ENCODE data around the gene ICOS.
"Not testable (repeated sequence)": the region's sequence is repeated elsewhere in the genome, so short reads cannot be mapped to it uniquely, and the experiment has no call there.

The ICOS gene

DNA sequence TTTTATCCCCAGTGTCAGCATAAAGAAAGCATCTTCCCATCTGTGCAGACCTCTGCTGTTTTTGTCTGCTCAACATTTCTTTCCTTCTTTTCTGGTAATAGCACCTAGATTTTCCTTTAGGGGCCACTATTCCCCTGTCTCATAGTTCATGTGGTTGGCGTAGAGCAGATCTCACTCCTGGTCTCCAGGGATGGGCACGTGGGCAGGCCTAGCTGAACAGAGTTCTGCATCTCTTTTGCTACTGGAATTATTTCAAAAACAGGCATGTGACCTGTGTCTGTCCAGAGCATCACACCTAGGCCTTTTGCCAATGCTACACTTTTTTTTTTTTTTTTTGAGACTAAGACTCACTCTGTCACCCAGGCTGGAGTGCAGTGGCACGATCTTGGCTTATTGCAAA, 17.7 kb upstream of the ICOS start:
- DNase-seq = no peak

DNA sequence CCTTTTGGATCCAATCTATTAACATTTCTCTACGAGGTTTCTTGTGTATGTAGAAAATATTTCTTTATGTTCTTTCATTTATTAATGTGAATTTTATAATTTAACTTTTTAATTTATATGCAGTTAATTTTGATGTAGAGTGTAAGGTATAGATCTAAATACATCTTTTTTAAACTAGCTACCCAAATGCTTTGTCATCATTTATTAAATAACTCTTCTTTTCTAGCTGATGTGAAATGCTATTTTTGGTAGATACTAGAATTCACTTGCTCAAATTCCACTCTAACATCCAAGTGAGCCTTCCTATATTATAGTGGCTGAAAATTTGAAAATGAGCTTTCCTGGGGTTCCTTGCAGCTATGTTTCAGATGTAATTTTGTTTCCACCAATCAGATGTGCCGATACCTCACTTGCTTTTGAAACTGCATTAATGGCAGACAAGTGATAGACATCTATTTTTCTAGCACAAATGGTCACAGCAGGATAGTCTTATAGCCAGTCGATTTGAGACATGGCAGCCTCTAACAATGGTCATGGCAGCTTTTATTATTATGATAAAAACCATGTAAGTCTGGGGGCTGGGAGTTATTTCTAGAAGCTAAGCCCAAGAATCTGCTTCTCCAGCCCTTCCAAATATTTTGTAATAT, 10.9 kb upstream of the ICOS start:
- DNase-seq = no peak

DNA sequence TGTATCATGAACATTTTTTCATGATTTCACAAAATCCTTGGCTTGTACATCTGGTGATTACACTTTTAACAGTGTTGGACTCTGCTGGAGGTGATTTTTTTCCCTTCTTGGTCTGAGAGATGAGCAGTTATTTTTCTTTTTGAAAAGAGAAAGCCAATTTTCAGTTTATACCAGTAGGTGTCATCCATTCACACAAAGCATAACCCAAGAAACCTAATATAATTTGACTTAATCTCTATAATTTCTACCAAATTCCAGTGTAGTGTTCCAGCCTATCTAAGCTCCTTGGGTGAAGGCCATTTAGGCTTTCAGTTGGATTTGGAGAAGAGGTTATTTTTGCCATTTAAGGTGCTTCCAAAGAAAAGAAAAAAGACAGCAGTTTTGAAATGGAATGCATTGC, 7.7 kb upstream of the ICOS start:
- no peak for DNase-seq

DNA sequence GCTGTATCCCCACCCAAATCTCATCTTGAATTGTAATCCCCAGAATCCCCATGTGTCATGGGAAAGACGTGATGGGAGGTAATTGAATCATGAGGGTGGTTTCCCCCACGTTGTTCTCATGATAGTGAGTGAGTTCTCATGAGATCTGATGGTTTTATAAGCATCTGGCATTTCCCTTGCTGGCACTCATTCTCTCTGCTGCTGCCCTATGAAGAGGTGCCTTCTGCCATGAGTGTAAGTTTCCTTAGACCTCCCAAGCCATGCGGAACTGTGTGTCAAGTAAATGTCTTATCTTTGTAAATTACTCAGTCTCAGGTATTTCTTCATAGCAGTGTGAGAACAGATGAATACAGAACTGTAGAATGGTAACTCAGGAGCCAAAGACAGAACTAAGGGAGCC, 5.3 kb upstream of the ICOS start:
- DNase-seq = not testable (repeated sequence)

DNA sequence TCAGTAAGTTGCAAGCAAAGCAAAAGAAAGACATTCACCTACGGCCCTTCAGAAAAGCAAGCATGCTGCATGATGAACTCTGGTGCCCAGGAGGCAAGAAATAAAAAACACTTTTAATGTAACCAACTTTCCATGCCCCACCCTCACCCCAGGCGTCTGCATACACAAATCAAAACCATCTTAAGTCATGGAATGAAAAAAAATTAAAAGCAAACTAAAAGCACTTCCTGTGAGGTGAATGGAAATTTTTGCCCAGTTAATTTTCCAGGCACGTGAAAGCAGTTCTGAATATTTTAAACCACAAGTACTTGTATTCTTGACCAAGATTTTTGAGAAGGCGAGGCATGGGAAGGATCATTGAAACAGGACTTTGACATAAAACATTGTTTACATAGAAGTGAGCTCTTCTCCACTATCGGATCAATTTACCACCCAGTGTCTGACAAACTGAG, 2.5 kb upstream of the ICOS start:
- no peak for DNase-seq

DNA sequence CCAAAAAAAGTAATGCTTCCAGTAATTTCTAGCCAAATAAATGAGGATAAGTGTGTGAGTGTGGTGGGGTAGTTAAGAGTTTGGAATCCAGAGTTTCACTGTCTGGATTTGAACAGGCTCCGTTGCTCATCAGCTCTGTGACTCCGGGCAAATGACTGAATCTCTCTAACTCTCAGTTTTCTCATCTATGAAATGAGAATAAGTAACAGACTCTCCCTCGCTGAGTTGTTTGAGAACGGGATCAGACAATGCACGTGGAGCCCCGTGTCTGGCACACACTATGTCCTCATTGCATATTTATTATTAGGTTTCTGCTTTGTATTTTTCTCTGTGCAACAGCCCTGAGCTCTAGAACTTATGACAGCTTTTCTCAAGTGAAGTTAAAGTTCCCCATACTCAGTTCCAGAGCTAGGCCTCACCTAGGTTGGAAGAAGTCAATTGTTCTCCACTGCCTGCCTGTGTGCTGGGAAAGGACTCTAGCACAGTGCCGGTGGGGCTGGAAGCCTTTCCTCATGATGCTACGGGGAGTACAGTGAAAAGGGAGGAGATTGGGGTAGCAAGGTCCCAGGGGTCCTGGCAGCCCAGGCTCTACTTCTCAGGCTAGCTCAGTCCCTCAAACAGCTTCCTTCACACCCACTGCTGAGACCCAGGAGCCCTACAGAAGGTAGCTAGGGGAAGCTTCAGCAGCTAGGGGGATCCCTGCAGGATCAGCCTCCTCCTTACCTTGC, 1.7 kb upstream of the ICOS start:
- DNase-seq = no peak

DNA sequence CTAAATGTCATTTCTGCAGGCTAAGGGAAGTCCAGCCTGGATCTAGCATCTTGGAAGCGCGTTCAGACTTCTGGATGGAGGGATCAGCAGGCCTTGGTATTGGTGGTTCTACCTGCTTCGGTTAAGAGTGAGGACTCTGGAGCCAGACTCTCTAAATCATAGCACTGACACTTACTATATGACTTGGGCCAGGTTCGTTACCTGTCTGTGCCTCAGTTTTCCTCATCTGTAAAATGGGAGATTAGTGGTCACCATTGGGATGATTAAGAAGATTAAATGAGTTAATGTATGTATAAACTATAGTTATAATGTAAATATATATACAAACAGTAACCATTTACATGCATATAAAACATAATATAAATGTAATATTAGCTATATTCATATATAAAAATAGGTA, 995 bp upstream of the ICOS start:
- no peak for DNase-seq

DNA sequence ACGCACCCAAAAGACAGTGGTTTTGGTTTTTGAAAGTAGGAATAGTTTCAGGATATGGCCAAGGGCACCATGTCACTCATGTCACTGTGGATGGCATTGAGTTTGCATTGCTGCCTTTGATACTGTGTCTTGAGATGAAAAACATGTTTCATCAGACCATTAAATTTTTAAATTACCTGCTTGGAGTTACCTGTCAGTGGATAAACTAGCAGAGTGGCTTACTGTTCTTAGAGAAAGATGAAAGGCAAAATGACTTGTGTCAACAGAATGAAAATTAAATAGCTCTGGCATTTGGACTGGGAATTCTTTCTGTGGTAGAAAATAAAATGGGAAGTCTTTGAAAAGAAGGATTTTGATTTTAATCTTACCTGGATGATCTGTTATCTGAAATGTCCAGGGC, 386 bp downstream of the ICOS start:
- DNase-seq = no peak

DNA sequence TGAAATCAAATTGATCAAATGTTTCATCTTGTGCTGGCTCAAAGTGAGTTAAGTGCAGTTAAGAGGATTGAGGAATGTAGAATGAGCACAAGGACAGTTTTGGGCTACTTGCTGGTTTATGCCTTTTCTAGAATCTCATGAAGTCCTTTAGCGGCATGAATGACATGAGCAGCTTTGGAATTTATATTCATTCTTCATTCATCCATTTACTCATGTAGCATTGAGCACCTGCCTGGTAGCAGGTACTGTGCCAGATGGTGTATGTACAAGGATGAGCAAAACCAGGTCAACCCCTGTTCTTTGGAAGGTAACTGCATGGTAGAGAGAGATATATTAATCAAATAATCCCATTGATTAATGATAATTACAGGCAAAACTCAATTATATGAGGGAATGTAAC, 1.2 kb downstream of the ICOS start:
- no peak for DNase-seq

DNA sequence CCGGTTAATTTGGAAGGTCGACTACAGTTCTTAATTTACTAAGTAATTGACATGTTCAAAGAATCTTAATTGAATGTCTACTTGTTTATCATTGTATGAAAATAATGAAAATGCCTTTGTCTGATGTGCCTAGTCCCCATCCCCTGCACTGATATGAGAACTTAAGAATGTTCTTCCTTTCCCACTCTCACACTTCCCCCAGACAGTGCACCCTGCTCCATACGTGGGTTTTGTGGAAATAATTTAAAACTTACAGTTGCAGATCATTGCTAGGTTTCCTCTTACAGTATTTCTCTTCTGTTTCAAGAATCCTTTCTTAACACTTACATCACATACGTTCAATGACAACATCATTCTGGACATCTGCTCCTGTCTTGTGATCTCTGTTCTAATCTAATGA, 3.5 kb downstream of the ICOS start:
- DNase-seq = no peak

DNA sequence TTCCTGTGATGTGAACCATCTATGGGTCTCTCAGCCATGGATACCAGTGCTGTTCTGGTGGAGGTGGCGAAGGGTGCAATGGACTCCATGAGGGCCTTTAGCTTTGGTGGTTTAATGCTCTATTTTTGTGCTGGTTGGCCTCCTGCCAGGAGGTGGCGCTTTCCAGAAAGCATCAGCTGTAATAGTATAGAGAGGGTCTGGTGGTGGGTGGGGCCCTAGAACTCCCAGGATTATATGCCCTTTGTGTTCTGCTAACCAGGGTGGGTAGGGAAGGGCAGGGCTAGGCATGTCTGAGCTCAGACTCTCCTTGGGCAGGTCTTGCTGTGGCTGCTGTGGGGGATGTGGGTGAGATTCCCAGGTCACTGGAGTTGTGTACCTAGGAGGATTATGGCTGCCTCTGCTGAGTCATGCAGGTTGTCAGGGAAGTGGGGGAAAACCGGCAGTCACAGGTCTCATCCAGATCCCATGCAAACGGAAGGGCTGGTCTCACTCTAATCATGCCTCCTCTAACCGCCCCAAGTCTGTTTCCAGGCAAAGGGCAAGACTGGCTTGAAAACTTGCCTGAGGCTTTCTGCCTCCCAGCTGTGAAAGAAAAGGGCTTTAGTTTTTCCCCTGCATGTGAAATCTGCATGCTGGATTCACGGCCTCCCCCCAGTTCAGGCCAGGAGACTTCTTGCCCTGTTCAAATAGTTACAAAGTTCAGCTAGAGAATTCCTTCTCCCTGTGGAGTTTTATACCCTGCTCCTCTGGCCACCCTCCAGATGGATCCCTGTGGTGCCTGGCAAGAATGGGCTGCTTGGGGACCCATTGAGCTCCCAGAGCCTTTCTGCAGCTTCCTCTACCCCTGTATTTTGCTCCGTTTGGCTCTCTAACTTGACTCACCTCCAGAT, 7.2 kb downstream of the ICOS start:
- DNase-seq = not testable (repeated sequence)

DNA sequence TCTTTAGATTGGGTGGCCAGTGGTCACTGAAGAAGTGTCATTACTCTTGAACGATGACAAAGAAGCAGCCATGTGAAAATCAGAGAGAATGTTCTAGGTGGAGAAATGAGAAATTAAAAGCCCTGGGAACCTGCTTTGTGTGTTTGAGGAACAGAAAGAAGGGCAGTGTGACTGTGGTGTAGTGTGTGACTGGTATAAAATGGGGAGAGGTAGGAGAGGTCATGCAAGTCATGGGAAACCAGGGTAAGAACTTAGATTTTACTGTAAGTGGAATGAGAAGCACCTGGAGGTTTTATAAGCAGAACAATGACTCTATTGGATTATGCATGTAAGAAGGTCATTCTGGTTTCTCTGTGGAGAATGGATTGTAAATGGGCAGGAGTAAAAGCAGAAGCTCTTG, 12.2 kb downstream of the ICOS start:
- DNase-seq = no peak

DNA sequence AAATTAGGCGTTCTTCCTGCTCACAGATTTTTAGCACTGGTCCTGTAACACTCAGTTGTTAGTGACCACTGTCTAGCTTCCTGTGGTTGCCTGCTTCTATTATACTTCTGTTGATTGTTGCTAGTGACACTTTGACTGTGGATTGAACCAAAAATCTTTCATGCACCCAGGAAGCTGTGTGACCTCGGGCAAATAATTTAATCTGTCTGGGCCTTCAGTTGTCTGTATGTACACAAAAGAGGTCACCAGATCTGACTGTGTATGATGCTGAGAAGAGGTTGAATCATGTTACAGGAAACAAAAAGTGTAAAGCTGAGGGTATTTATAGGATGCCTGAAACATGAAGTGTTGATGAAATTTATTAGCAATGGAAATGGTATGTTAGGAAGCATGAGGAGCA, 12.7 kb downstream of the ICOS start:
- no peak for DNase-seq

DNA sequence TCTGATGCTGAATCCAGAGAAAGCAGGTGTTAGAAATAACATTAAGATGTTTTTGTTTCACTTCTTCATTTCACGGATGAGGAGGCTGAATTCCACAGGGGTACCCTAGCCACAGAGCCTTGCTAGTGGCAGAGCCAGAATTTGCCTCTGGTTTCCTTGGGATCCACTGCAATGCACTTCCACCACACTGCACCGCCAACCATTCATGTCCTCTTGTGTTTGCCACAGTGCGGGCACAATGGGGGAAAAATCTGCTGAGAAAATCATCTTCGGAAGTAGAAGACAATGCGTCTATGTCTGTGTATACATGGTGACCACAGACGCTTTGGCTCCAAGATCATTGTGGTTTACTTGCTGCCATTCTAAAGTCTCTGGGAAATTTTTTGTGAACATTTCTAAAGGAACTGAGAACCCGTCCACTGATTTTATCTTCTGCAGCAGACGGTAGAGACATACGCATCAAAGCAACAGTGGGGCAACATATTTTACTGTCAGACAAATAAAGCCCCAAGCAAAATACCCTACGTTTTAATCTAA, 14.9 kb downstream of the ICOS start:
- no peak for DNase-seq

DNA sequence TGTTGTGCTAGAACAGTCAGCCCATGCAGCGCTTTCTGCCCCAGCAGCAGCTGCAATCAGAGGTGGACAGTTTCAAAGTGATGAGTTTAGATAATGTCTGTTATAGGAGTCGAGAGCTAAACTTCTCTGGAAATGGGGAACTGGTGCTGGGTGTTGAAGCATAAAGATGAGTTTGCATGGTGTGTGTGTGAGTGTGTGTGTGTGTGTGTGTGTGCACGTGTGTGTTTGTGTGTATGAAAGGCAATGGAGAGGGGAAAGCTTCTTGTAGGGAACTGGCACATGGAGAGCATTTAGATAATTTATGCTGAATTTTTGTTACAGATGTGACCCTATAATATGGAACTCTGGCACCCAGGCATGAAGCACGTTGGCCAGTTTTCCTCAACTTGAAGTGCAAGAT, 22.7 kb downstream of the ICOS start:
- no peak for DNase-seq

DNA sequence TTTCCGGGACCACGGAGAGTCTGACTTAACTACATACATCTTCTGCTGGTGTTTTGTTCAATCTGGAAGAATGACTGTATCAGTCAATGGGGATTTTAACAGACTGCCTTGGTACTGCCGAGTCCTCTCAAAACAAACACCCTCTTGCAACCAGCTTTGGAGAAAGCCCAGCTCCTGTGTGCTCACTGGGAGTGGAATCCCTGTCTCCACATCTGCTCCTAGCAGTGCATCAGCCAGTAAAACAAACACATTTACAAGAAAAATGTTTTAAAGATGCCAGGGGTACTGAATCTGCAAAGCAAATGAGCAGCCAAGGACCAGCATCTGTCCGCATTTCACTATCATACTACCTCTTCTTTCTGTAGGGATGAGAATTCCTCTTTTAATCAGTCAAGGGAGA, 23.1 kb downstream of the ICOS start:
- DNase-seq = no peak

DNA sequence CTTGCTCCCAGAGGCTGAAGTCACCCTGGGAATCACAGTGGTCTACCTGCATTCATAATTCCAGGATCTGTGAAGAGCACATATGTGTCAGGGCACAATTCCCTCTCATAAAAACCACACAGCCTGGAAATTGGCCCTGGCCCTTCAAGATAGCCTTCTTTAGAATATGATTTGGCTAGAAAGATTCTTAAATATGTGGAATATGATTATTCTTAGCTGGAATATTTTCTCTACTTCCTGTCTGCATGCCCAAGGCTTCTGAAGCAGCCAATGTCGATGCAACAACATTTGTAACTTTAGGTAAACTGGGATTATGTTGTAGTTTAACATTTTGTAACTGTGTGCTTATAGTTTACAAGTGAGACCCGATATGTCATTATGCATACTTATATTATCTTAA, 24.2 kb downstream of the ICOS start:
- no peak for DNase-seq

DNA sequence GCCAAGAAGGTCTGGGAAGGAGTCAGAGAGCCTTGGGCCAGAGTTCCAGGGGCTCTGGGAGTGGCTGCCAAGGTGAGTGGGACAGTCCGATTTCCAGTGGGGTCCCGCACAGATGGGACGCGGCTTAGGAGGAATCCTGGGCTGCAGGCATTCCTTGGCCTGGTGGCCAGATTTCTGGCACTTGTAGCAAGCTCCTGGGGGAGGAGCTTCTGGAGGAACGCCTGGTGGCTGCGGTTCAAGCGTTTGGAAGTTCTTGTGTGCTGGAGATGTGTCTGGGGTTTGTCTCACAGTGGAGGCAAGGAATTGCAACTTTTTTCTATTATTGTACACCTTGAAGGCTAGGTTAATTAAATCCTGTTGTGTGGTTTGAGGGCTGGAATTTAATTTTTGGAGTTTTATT, 28.6 kb downstream of the ICOS start:
- not testable (repeated sequence) for DNase-seq

DNA sequence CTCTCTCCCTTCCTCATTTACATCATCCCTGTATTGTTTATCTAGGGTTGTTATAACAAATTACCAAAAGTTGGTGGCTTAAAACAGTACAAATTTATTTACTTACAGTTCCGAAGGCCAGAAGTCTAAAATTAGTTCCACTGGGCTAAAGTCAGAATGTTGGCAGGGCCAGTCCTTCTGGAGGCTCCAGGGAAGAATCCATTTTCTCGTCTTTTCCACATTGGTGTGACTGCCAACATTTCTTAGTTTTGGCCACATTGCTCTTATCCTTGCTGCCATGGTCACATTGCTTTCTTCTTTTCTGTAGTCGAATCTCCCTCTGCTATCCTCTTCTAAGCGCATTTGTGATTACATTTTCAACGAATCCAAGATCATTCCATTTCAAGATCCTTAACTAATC, 34.7 kb downstream of the ICOS start:
- no peak for DNase-seq

DNA sequence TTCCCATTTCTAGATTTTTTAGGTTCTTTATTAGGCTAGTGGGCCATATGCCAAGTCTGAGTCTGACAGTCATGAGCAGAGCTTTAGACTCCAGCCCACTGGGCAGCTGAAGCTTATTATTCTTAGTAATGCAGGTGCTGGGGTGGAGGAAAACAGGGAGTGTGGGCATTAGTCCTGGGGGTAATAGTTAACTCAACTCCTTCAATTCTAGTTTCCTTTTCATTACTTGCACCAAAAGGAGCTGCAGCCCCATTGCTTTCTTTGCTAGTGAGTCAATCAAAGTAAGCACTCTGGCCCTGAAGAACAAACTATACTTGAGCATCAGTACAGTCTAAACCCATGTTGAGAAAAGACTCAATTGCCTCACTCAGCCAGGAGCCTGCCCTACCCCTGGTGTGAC, 35.5 kb downstream of the ICOS start:
- DNase-seq = no peak

DNA sequence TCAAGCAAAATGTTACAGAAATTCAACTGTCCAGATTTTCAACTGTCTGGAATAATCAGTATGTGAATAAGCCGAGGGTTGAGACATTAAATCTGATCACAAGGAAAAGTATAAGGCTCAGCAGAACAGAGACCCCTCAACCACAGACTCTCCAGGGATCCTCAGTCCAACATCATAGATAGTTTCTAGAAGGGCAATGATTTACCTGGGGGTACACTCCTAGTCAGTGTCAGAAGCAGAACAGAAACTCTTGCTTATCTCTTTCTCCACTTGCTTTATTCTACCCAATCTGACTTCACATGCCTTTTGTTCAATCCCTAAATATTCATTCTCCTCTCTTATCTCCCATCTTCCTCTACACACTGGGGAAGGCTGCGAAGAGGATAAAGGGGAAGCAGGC, 36.4 kb downstream of the ICOS start:
- DNase-seq = no peak

DNA sequence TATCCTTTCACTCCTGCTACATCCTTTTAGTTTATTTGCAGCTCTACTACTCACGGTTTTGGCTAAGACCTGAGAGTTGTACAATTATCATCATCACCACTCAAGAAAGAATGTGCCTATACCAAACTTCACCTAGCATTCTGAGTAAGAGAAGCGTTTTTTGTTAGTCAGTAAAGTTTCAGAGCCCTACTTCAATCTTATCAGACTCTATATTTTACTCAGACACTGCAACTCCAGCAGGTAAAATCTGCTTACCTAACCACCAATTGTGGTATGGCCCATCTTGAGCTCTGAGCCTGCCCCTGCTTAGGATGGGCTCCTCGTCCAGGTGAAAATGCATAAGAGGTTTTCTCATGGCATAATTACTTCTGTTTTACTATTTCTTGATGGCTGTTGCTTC, 37.1 kb downstream of the ICOS start:
- DNase-seq = no peak

DNA sequence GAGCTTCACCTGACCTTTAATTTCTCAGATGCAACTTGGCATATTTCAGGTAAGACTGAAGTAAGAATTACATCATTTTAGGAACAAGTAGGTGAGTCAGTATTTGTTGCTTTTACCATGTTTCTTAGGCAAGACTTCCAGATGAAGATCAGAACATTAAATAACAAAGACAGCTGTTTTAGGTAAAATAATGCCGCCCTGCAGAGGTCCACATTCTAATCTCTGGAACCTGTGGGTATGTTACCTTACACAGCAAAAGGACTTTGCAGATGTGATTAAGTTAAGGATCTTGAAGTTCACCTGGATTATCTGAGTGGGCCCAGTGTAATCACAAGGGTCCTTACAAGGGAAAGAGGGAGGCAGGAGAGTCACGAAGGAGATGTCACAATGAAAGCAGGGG, 39.3 kb downstream of the ICOS start:
- no peak for DNase-seq

DNA sequence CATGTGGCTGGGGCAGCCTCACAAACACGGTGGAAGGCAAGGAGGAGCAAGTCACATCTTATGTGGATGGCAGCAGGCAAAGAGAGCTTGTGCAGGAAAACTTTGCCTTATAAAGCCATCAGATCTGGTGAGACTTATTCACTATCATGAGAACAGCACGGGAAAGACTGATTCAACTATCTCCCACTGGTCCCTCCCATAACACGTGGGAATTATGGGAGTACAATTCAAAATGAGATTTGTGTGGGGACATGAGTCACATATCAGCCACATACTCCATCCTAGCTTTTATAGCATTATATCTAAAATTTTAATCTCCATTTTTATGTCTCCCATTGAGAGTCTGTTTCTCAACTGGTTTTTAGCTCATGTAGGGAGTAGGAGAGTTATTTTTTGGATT, 45.7 kb downstream of the ICOS start:
- DNase-seq = no peak

Data from DMS79 treated with DMSO at 0.1 percent for 48 hours (cell line).